Putamen (tissue), 1 donor: ENCODE data around the gene RPTOR.
A peak's percentile ranks its signal among the peaks of the same experiment; 100 is the strongest.

Source experiments
- DNase-seq: peaks from one replicate; pipeline ENCODE4 v3.0.0-alpha.2; 2016; ENCODE audit warnings: low spot score

Gene RPTOR

GRCh38 chr17:80818871-80819270 lies 274.2 kb downstream of the RPTOR start:
- DNase-seq, result no peak

- no peak for DNase-seq
Observed at GRCh38 chr17:80819422-80820164, 275.0 kb downstream of the RPTOR start.

- DNase-seq, result no peak
Observed at GRCh38 chr17:80820331-80820730, 275.7 kb downstream of the RPTOR start.

GRCh38 chr17:80821546-80821945 lies 276.9 kb downstream of the RPTOR start:
- DNase-seq, result no peak

- DNase-seq, result no peak
Observed at GRCh38 chr17:80822021-80822699, 277.5 kb downstream of the RPTOR start.

GRCh38 chr17:80822700-80823410 lies 278.2 kb downstream of the RPTOR start:
- no peak for DNase-seq

GRCh38 chr17:80824549-80825470 lies 280.2 kb downstream of the RPTOR start:
- no peak for DNase-seq

GRCh38 chr17:80825471-80826345 lies 281.1 kb downstream of the RPTOR start:
- no peak for DNase-seq

- no peak for DNase-seq
Observed at GRCh38 chr17:80826346-80826954, 281.8 kb downstream of the RPTOR start.

- DNase-seq, result peak; percentile 34
Observed at GRCh38 chr17:80826955-80827645, 282.5 kb downstream of the RPTOR start.

- no peak for DNase-seq
Observed at GRCh38 chr17:80827646-80828643, 283.3 kb downstream of the RPTOR start.

- no peak for DNase-seq
Observed at GRCh38 chr17:80829166-80829813, 284.7 kb downstream of the RPTOR start.

- DNase-seq, result no peak
Observed at GRCh38 chr17:80830020-80830780, 285.6 kb downstream of the RPTOR start.

GRCh38 chr17:80831491-80831890 lies 286.9 kb downstream of the RPTOR start:
- DNase-seq, result no peak

- peak; percentile 38 for DNase-seq
Observed at GRCh38 chr17:80832266-80832676, 287.6 kb downstream of the RPTOR start.

GRCh38 chr17:80832888-80833583 lies 288.4 kb downstream of the RPTOR start:
- DNase-seq, result peak; percentile 88
